Subcutaneous adipose tissue (tissue), 4 donors: ENCODE data around the gene CACNB1. TPM values are rescaled to one million over a fixed set of nuclear protein-coding genes. Genes with fewer than 3 reads are reported as not detected.

ENCODE experiments used
- total RNA-seq, 4 donors: library from RNA; depleted of rRNA; stranded (reverse); fragments of >200 nt; gene quantifications; one replicate each; pipeline ENCODE4 v1.1.0, GENCODE V29; 2016
- TF ChIP-seq, protein P1 (sequence below): fragments of 450-650 bp; IDR thresholded peaks from one replicate; pipeline ENCODE4 v1.5.1; 2016; ENCODE audit warnings: low read depth, mild to moderate bottlenecking, control low read depth, antibody characterized with exemption, moderate library complexity

The CACNB1 gene
- total RNA-seq, 4 donors from 2014 or later: 2.6 to 7.3 (median 5.8) TPM

DNA sequence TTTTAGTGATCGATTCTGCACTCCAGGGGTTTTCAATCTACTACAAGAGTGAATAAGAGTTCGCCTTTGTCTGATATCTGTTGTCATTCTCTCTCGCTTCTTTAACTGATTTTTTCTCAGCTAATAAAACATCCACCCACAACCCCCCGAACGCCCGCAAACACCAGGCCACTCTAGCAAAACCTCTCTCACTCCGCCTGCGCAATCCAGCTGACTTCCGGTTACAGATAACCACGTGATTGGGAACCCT is 2.3 kb upstream of the CACNB1 start:
- TF ChIP-seq, protein P1, sequence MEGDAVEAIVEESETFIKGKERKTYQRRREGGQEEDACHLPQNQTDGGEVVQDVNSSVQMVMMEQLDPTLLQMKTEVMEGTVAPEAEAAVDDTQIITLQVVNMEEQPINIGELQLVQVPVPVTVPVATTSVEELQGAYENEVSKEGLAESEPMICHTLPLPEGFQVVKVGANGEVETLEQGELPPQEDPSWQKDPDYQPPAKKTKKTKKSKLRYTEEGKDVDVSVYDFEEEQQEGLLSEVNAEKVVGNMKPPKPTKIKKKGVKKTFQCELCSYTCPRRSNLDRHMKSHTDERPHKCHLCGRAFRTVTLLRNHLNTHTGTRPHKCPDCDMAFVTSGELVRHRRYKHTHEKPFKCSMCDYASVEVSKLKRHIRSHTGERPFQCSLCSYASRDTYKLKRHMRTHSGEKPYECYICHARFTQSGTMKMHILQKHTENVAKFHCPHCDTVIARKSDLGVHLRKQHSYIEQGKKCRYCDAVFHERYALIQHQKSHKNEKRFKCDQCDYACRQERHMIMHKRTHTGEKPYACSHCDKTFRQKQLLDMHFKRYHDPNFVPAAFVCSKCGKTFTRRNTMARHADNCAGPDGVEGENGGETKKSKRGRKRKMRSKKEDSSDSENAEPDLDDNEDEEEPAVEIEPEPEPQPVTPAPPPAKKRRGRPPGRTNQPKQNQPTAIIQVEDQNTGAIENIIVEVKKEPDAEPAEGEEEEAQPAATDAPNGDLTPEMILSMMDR: no peak

DNA sequence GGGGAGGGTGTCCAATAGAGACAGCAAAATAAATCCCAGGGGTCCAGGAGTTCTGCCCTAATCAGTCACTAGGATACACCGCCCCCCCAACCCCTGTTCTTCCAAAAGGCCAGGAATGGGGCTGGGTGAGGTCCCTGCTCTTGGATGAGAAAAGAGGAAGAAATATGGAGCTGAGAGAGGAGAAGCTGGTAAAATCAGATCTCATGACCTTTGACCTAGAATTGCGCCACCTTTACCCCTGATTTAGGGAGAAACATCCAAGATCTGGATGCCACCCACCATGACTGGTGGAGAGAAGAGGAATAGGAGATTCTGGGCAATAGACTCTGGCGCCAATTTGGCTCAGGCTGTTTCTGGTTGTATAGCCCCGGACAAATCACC is 707 bp upstream of the CACNB1 start:
- TF ChIP-seq, protein P1: no peak

GRCh38 chr17:39196808-39197291 is 619 bp downstream of the CACNB1 start:
- TF ChIP-seq, protein P1: no peak

- TF ChIP-seq, protein P1: no peak
These were observed 1.1 kb downstream of the CACNB1 start for GRCh38 chr17:39196241-39196807.

DNA sequence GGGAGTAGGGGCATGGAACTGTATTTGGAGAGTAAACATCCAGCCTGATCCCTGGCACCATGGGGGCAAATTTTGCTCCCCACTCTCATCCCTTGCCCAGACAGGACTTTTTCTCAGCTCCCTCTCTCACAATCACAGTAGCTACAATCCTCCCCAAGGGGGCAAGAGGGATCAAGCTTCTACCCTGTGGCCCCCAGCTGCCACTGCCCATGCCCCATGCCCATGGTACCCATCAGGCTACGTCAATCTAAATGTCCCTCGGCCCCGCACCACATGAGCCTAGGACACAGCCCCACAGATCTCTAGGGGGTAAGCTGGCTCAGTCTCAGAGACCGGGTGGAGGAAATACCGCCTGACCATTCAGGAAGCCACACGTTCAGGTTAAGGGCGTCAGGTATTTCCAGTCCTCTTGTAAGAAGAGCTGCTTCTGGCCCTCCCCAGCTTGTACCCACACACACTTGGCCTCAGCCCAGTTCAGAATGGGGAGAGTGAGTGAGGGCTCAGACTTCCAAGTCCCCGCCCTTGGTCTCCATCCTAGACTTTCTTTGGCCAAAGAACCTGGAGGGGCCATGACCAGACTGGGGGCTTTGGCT is 1.8 kb downstream of the CACNB1 start:
- TF ChIP-seq, protein P1: no peak

GRCh38 chr17:39194985-39195524 is 2.4 kb downstream of the CACNB1 start:
- TF ChIP-seq, protein P1: no peak

- TF ChIP-seq, protein P1: no peak
These were observed 3.1 kb downstream of the CACNB1 start for GRCh38 chr17:39194089-39194984.
